Loucy (cell line): ENCODE measurements around the gene ZNHIT1.

Source experiments
- H2AFZ ChIP-seq: fragments of 200-600 bp; sonication (generic); 2 replicates; pipeline ENCODE4 v1.6.0; 2016; ENCODE audit warnings: antibody characterized with exemption, mild to moderate bottlenecking, low read length, moderate library complexity
- H3F3A ChIP-seq: fragments of 200-600 bp; 2 replicates; pipeline ENCODE4 v1.6.0; 2016; ENCODE audit warnings: antibody characterized with exemption, low read depth, mild to moderate bottlenecking
- H3K27me3 ChIP-seq: fragments of 200-600 bp; sonication (generic); 2 replicates; pipeline ENCODE4 v1.6.1; 2014; ENCODE audit warnings: low read length, mild to moderate bottlenecking; ENCODE audit not compliant: insufficient read depth, poor library complexity, severe bottlenecking
- H3K36me3 ChIP-seq: fragments of 200-600 bp; sonication (generic); 2 replicates; pipeline ENCODE4 v1.6.1; 2016; ENCODE audit warnings: low read length; ENCODE audit not compliant: insufficient read depth
- H3K4me1 ChIP-seq: fragments of 200-600 bp; sonication (generic); 2 replicates; pipeline ENCODE4 v1.5.1; 2014; ENCODE audit warnings: low read length, mild to moderate bottlenecking; ENCODE audit not compliant: insufficient read depth, poor library complexity, severe bottlenecking
- H3K4me2 ChIP-seq: fragments of 200-600 bp; sonication (generic); 2 replicates; pipeline ENCODE4 v1.6.0; 2014; ENCODE audit warnings: antibody characterized with exemption, low read length, low read depth, mild to moderate bottlenecking; ENCODE audit not compliant: poor library complexity, severe bottlenecking
- H3K4me3 ChIP-seq: fragments of 200-600 bp; sonication (generic); 2 replicates; pipeline ENCODE4 v1.5.1; 2014; ENCODE audit warnings: low read length, mild to moderate bottlenecking, mixed read lengths; ENCODE audit not compliant: poor library complexity, severe bottlenecking
- H3K79me2 ChIP-seq: fragments of 200-600 bp; sonication (generic); 2 replicates; pipeline ENCODE4 v1.6.1; 2014; ENCODE audit warnings: low read length; ENCODE audit not compliant: insufficient read depth
- H3K9ac ChIP-seq: fragments of 200-600 bp; sonication (generic); 2 replicates; pipeline ENCODE4 v1.6.0; 2014; ENCODE audit warnings: mild to moderate bottlenecking, low read depth, low read length, moderate library complexity; ENCODE audit not compliant: poor library complexity, severe bottlenecking
- H3K9me2 ChIP-seq: fragments of 200-600 bp; sonication (generic); replicated peaks from 2 replicates; pipeline ENCODE4 v1.6.1; 2016; ENCODE audit warnings: low read depth, low read length, mixed read lengths
- H3K9me3 ChIP-seq: fragments of 200-600 bp; sonication (generic); 2 replicates; pipeline ENCODE4 v1.6.1; 2014; ENCODE audit warnings: mild to moderate bottlenecking, antibody characterized with exemption, low read length, low read depth; ENCODE audit not compliant: insufficient read depth
- H4K20me1 ChIP-seq: fragments of 200-600 bp; sonication (generic); 2 replicates; pipeline ENCODE4 v1.6.0; 2014; ENCODE audit warnings: antibody characterized with exemption, low read length, mild to moderate bottlenecking; ENCODE audit not compliant: insufficient read depth, poor library complexity, severe bottlenecking
- CTCF ChIP-seq: fragments of 200-600 bp; sonication (generic); conservative IDR thresholded peaks from 2 replicates; pipeline ENCODE4 v1.5.1; 2014; ENCODE audit warnings: mild to moderate bottlenecking, antibody characterized with exemption, low read length
- EZH2phosphoT487 ChIP-seq: fragments of 200-600 bp; IDR thresholded peaks from 2 replicates; pipeline ENCODE4 v1.6.1; 2018; ENCODE audit warnings: antibody characterized with exemption, mild to moderate bottlenecking, moderate library complexity, borderline replicate concordance

ZNHIT1 gene

GRCh38 chr7:101206665-101207042 is 11.3 kb upstream of the ZNHIT1 start:
- H3K9me3 ChIP-seq: no peaks in the 10 kb centered on the region
- no peaks in the 10 kb centered on the region for H3K79me2 ChIP-seq
- TF ChIP-seq CTCF (no peak), EZH2phosphoT487 (no peak)
- H3K4me1 ChIP-seq: no peaks in the 10 kb centered on the region
- no peaks in the 10 kb centered on the region for H3F3A ChIP-seq
- H3K9ac ChIP-seq: no peak overlapping the region
- H3K4me3 ChIP-seq: no peak overlapping the region
- no peaks in the 10 kb centered on the region for H3K9me2 ChIP-seq
- H2AFZ ChIP-seq: no peak overlapping the region
- no peaks in the 10 kb centered on the region for H3K36me3 ChIP-seq
- H4K20me1 ChIP-seq: no peaks in the 10 kb centered on the region
- no peaks in the 10 kb centered on the region for H3K27me3 ChIP-seq
- H3K4me2 ChIP-seq: no peak overlapping the region

DNA sequence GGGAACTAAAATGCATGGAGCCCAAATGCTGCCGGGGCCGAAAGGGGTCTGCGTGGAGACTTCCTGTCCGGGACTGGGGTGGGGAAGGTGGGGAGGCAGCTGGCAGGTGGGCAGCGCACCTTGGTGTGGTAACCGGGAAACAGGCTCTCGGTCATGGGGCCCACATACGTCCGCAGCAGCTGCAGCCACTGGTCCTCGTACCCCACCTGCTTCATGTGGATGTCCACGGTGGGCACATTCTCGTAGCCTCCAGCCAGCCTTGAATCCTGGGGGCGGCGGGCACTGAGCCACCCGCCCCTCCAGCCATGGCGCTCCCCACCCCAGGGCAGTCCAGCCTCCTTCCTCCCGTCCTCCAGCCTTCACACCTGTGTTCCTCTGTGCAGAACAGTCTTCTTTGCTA is 10.5 kb upstream of the ZNHIT1 start:
- H2AFZ ChIP-seq: no peak overlapping the region
- H3K4me1 ChIP-seq: no peaks in the 10 kb centered on the region
- no peak overlapping the region for H3K9ac ChIP-seq
- no peaks in the 10 kb centered on the region for H3K27me3 ChIP-seq
- TF ChIP-seq CTCF: no peak
- no peak for TF ChIP-seq EZH2phosphoT487
- no peaks in the 10 kb centered on the region for H3K79me2 ChIP-seq
- no peak overlapping the region for H3K4me2 ChIP-seq
- H3K4me3 ChIP-seq: no peak overlapping the region
- H3K9me2 ChIP-seq: no peaks in the 10 kb centered on the region
- H3F3A ChIP-seq: no peaks in the 10 kb centered on the region
- no peaks in the 10 kb centered on the region for H4K20me1 ChIP-seq
- H3K36me3 ChIP-seq: no peaks in the 10 kb centered on the region
- H3K9me3 ChIP-seq: no peaks in the 10 kb centered on the region

- Histone ChIP-seq H3K27me3 (no peaks in the 10 kb centered on the region), H3K4me1 (no peaks in the 10 kb centered on the region), H3K36me3 (no peaks in the 10 kb centered on the region), H3K79me2 (no peaks in the 10 kb centered on the region), H4K20me1 (no peaks in the 10 kb centered on the region), H3K4me3 (no peak overlapping the region), H3K9ac (no peak overlapping the region), H3F3A (no peaks in the 10 kb centered on the region), H3K4me2 (no peak overlapping the region), H3K9me2 (no peaks in the 10 kb centered on the region), H2AFZ (no peak overlapping the region), H3K9me3 (no peaks in the 10 kb centered on the region)
- TF ChIP-seq CTCF (no peak), EZH2phosphoT487 (no peak)
Measured at GRCh38 chr7:101208794-101209193, 9.2 kb upstream of the ZNHIT1 start.
